Activated B cell treated with CpG ODN at 0.5 μM for 24 hours (primary cell): Measurements from ENCODE around the gene WEE1. TPM values are rescaled to one million over a fixed set of nuclear protein-coding genes. Genes with fewer than 3 reads are reported as not detected.

Source experiments
- ATAC-seq: fragments of 200-7000 bp; cut with Tn5 transposase; one replicate; pipeline ENCODE4 v1.10.0; 2021; ENCODE audit warnings: low read depth, mild to moderate bottlenecking, moderate library complexity
- CTCF ChIA-PET: fragments of 350-600 bp; sonication (Branson Sonifier 250); formaldehyde crosslinking; loops from one replicate; lab custom pipeline; 2021; ENCODE audit warnings: antibody characterized with exemption; lab: Charles Lee
- POLR2A ChIA-PET: fragments of 350-600 bp; sonication (Branson Sonifier 250); formaldehyde crosslinking; loops from one replicate; lab custom pipeline; 2021; ENCODE audit warnings: antibody characterized with exemption; lab: Charles Lee
- DNase-seq: peaks from one replicate; pipeline ENCODE4 v3.0.0; 2022
- H3K27ac Mint-ChIP-seq: one replicate; pipeline ENCODE4 v1.8.0; 2020; ENCODE audit warnings: mixed read lengths
- H3K27me3 Mint-ChIP-seq: one replicate; pipeline ENCODE4 v1.8.0; 2021; ENCODE audit warnings: mixed read lengths
- H3K36me3 Mint-ChIP-seq: one replicate; pipeline ENCODE4 v1.8.0; 2021; ENCODE audit warnings: low read depth, mixed read lengths
- H3K4me1 Mint-ChIP-seq: one replicate; pipeline ENCODE4 v1.8.0; 2021; ENCODE audit warnings: mixed read lengths
- H3K4me3 Mint-ChIP-seq: one replicate; pipeline ENCODE4 v1.8.0; 2020; ENCODE audit warnings: mild to moderate bottlenecking, mixed read lengths
- H3K9me3 Mint-ChIP-seq: one replicate; pipeline ENCODE4 v1.8.0; 2020; ENCODE audit warnings: mixed read lengths
- intact Hi-C: fragments of 100-400 bp; cut with micrococcal nuclease; formaldehyde crosslinking; loops from one replicate; pipeline ENCODE4 v1.15.1; 2024
- total RNA-seq: library from RNA; stranded (reverse); gene quantifications from 2 replicates; pipeline ENCODE4 v1.2.3, GENCODE V29; 2022
- TF ChIP-seq, protein P1 (sequence below): fragments of 200-600 bp; IDR thresholded peaks from one replicate; pipeline ENCODE4 v1.8.0; 2022; ENCODE audit warnings: antibody characterized with exemption, mild to moderate bottlenecking

The WEE1 gene
- total RNA-seq, 1 donor from 2014 or later: 33.7 TPM

DNA sequence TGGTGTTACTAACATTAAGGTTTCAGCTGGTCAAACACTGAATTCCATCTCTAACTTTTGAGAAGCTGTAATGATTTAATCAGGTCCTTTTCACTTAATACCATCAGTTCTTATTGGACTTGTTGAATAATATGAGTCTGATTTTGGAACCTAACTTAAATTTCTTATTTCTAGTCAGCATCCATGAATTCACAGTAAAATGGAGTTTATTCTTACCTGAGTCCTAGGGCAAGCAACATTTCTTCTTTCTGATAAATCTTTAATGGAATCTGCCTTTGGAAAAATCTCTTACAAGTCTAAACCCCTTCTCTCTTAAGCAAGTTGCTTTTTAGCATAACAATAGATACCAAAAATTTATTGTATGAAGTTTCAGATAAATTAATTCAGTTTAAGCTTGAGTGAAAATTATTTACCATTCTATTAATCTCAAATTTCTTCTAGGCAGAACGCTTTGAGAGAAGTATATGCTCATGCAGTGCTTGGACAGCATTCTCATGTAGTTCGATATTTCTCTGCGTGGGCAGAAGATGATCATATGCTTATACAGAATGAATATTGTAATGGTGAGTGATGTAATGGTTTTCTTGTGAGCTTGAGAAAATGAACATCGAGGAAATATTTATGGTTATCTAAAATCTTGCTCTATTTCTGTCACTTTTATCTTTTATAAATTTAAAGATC is 3.4 kb downstream of the WEE1 start:
- H3K36me3 Mint-ChIP-seq: peaks cover 58% of the 10 kb centered on the region
- DNase-seq (no peak), ATAC-seq (no peak)
- intact Hi-C loops: loop anchor here (10.0 kb wide), 1 partner anchor 262 kb away; the partner anchor contains the start of gene TMEM41B
- peak overlapping the region; percentile 85 for H3K27ac Mint-ChIP-seq
- ChIA-PET POLR2A (interaction anchor here (0.9 to 3.6 kb wide), 9 partner anchors 19 to 1232 kb away, joined by 3 to 28 read pairs (median 8); partner anchors contain the start of genes EIF4G2, SWAP70 and ZNF143), CTCF (interaction anchor here (1.0 to 3.4 kb wide), 7 partner anchors 19 to 172 kb away, joined by 3 to 18 read pairs (median 4); no protein-coding TSS in a partner anchor)
- H3K27me3 Mint-ChIP-seq: no peaks in the 10 kb centered on the region
- TF ChIP-seq, protein P1, sequence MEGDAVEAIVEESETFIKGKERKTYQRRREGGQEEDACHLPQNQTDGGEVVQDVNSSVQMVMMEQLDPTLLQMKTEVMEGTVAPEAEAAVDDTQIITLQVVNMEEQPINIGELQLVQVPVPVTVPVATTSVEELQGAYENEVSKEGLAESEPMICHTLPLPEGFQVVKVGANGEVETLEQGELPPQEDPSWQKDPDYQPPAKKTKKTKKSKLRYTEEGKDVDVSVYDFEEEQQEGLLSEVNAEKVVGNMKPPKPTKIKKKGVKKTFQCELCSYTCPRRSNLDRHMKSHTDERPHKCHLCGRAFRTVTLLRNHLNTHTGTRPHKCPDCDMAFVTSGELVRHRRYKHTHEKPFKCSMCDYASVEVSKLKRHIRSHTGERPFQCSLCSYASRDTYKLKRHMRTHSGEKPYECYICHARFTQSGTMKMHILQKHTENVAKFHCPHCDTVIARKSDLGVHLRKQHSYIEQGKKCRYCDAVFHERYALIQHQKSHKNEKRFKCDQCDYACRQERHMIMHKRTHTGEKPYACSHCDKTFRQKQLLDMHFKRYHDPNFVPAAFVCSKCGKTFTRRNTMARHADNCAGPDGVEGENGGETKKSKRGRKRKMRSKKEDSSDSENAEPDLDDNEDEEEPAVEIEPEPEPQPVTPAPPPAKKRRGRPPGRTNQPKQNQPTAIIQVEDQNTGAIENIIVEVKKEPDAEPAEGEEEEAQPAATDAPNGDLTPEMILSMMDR: no peak
- H3K4me1 Mint-ChIP-seq: peaks cover 43% of the 10 kb centered on the region
- H3K4me3 Mint-ChIP-seq: peak overlapping the region; percentile 95
- no peaks in the 10 kb centered on the region for H3K9me3 Mint-ChIP-seq

DNA sequence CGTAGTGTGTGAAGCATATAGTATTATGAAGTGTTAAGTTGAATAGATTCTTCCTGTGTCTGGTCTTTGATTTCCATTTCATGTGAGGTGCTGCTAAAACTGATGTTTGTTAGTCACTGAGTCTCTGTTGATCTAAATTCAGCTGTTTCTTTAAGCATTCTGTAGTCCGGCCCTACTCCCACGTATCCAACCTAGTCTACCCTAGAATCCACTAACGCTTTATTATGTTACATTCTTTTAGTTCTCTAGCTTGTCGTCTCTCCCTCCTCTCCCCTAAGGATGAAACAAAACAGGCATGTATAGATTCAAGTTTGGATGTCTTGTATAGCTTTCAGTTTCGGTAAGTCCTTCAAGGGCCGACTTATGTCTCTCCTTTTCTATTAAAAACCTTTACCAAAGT is 4.1 kb downstream of the WEE1 start:
- ChIA-PET POLR2A (interaction anchor here (1.2 to 3.6 kb wide), 8 partner anchors 19 to 1231 kb away, joined by 3 to 28 read pairs (median 10); partner anchors contain the start of genes EIF4G2, SWAP70 and ZNF143), CTCF (interaction anchor here (0.5 to 3.4 kb wide), 5 partner anchors 24 to 104 kb away, joined by 3 to 18 read pairs (median 4); no protein-coding TSS in a partner anchor)
- no peak for ATAC-seq
- Mint-ChIP-seq H3K4me3 (peak overlapping the region; percentile 61), H3K4me1 (peaks cover 39% of the 10 kb centered on the region), H3K36me3 (peaks cover 65% of the 10 kb centered on the region), H3K27ac (peak overlapping the region; percentile 37), H3K9me3 (no peaks in the 10 kb centered on the region), H3K27me3 (no peaks in the 10 kb centered on the region)
- TF ChIP-seq, protein P1: no peak
- DNase-seq: no peak
- intact Hi-C loops: loop anchor here (10.0 kb wide), 1 partner anchor 263 kb away; the partner anchor contains the start of gene TMEM41B

DNA sequence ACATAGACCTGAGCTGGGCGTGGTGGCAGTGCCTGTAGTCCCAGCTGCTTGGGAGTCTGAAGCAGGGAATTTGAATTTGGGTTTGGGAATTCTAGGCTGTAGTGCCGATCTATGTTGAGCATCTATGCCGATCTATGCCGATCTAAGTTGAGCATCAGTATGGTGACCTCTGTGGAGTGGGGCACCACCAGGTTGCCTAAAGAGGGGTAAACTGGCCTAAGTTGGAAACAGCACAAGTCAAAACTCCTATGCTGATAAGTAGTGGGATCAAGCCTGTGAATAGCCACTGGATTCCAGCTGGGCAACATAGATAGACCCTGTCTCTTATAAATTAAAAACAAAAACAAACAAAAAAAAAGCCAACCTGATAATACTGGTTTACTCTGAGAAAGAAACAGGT is 7.4 kb downstream of the WEE1 start:
- intact Hi-C loops: no loop called here
- TF ChIP-seq, protein P1: no peak
- CTCF ChIA-PET: interaction anchor here (0.9 kb wide), 1 partner anchor 32 kb away, joined by 4 read pairs; no protein-coding TSS in a partner anchor
- no peak for DNase-seq
- POLR2A ChIA-PET: interaction anchor here (1.0 kb wide), 1 partner anchor 20 kb away, joined by 3 read pairs; no protein-coding TSS in a partner anchor
- H3K36me3 Mint-ChIP-seq: peaks cover 75% of the 10 kb centered on the region
- no peaks in the 10 kb centered on the region for H3K27me3 Mint-ChIP-seq
- H3K4me1 Mint-ChIP-seq: peaks cover 30% of the 10 kb centered on the region
- H3K9me3 Mint-ChIP-seq: no peaks in the 10 kb centered on the region
- H3K27ac Mint-ChIP-seq: peak overlapping the region; percentile 35
- no peak overlapping the region for H3K4me3 Mint-ChIP-seq
- no peak for ATAC-seq

DNA sequence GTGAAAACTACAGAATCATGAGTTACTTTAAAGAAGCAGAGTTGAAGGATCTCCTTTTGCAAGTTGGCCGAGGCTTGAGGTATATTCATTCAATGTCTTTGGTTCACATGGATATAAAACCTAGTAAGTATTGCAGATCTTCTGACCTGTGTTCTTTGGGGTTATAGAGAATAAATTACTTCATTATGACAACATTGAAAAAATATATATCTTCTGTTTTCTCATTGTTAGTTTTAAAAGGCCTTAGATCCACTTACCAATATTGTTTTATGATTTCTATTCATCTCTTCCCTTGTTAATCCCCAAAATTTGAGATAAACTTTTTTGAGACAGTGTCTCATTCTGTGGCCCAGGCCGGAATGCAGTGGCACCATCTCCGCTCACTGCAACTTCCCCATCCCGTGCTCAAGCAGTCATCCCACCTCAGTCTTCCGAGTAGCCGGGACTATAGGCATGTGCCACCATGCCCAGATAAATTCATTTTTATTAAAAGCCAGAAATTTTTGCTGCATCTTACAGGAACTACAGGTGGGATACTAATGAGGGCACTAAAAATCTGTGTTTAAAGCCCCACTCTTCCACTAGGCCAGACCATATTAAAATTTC is 8.2 kb downstream of the WEE1 start:
- Mint-ChIP-seq H3K27ac (no peak overlapping the region), H3K4me3 (no peak overlapping the region), H3K9me3 (no peaks in the 10 kb centered on the region), H3K36me3 (peaks cover 76% of the 10 kb centered on the region), H3K4me1 (peaks cover 25% of the 10 kb centered on the region), H3K27me3 (no peaks in the 10 kb centered on the region)
- TF ChIP-seq, protein P1: no peak
- ChIA-PET CTCF (interaction anchor here (0.7 to 1.2 kb wide), 3 partner anchors 19 to 47 kb away, joined by 3 to 4 read pairs (median 4); no protein-coding TSS in a partner anchor), POLR2A (interaction anchor here (0.9 kb wide), 1 partner anchor 9 kb away, joined by 3 read pairs; the partner anchor contains the start of gene WEE1)
- ATAC-seq (no peak), DNase-seq (no peak)
- intact Hi-C loops: no loop called here
